HG02870 (cell line): ENCODE results near the gene IGFLR1.

Experiments
- ATAC-seq: cut with Tn5 transposase; IDR thresholded peaks from one replicate; pipeline ENCODE4 v1.9.1; 2021; ENCODE audit warnings: mild to moderate bottlenecking, moderate library complexity; ENCODE audit not compliant: unreplicated experiment

Gene IGFLR1

GRCh38 chr19:35742121-35742724, at the start of gene IGFLR1:
IGFLR1 (minus strand) TSS chr19:35742452; CDS start chr19:35741180, 1,272 bp downstream.
- ATAC-seq: no peak

GRCh38 chr19:35791814-35792279, 49.6 kb upstream of the IGFLR1 start:
- no peak for ATAC-seq

GRCh38 chr19:35790981-35791813, 48.9 kb upstream of the IGFLR1 start:
- ATAC-seq: no peak

- no peak for ATAC-seq
These were observed 48.0 kb upstream of the IGFLR1 start for GRCh38 chr19:35789978-35790944.

GRCh38 chr19:35789195-35789977, 47.1 kb upstream of the IGFLR1 start:
- no peak for ATAC-seq

GRCh38 chr19:35788205-35788960, 46.1 kb upstream of the IGFLR1 start:
- ATAC-seq: no peak

GRCh38 chr19:35787227-35787799, 45.1 kb upstream of the IGFLR1 start:
- ATAC-seq: no peak

- no peak for ATAC-seq
These were observed 44.3 kb upstream of the IGFLR1 start for GRCh38 chr19:35786299-35787160.

GRCh38 chr19:35785339-35785627, 43.0 kb upstream of the IGFLR1 start:
- ATAC-seq: no peak

- no peak for ATAC-seq
These were observed 42.5 kb upstream of the IGFLR1 start for GRCh38 chr19:35784503-35785338.

GRCh38 chr19:35783469-35784434, 41.5 kb upstream of the IGFLR1 start:
- ATAC-seq: no peak

- no peak for ATAC-seq
These were observed 40.3 kb upstream of the IGFLR1 start for GRCh38 chr19:35782589-35782988.

GRCh38 chr19:35781650-35782049, 39.4 kb upstream of the IGFLR1 start:
- no peak for ATAC-seq

- ATAC-seq: no peak
These were observed 38.5 kb upstream of the IGFLR1 start for GRCh38 chr19:35780717-35781116.

- no peak for ATAC-seq
These were observed 37.8 kb upstream of the IGFLR1 start for GRCh38 chr19:35780058-35780457.

GRCh38 chr19:35779033-35779432, 36.8 kb upstream of the IGFLR1 start:
- no peak for ATAC-seq

GRCh38 chr19:35777961-35778360, 35.7 kb upstream of the IGFLR1 start:
- ATAC-seq: no peak
